MM.1S (cell line): ENCODE measurements around the gene NR1H2.
"Not testable (repeated sequence)": the region's sequence is repeated elsewhere in the genome, so short reads cannot be mapped to it uniquely, and the experiment has no call there.

ENCODE experiments used
- EZH2 ChIP-seq: fragments of 300-600 bp; sonication (generic); optimal IDR thresholded peaks from 2 replicates; pipeline ENCODE3; 2017; ENCODE audit warnings: low read depth, mild to moderate bottlenecking, antibody characterized with exemption, low read length, mixed read lengths
- TF ChIP-seq, protein P1 (sequence below): fragments of 300-600 bp; sonication (generic); IDR thresholded peaks from 2 replicates; pipeline ENCODE4 v1.5.1; 2016; ENCODE audit warnings: antibody characterized with exemption, low read length, mixed read lengths

DNA sequence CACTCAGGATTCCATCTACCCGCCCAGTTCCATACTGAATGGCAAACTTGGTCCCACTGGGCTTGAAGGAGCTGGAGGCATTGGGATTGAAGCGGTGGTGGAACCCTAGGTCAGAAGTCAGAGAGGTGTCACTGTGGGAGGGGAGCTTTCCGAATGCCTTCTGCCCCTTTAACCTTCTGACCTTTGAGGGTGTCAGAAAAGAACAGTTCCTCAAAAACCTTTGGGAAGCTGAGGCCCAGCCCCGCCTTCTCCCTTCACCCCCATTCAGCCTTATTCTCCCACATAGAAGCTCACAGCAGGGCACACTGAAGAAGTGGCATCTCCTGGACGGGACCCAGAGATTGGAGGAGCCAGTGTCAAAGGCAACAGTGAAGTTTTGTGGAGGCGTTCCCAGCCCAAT is 39.2 kb upstream of the NR1H2 start:
- TF ChIP-seq, protein P1, sequence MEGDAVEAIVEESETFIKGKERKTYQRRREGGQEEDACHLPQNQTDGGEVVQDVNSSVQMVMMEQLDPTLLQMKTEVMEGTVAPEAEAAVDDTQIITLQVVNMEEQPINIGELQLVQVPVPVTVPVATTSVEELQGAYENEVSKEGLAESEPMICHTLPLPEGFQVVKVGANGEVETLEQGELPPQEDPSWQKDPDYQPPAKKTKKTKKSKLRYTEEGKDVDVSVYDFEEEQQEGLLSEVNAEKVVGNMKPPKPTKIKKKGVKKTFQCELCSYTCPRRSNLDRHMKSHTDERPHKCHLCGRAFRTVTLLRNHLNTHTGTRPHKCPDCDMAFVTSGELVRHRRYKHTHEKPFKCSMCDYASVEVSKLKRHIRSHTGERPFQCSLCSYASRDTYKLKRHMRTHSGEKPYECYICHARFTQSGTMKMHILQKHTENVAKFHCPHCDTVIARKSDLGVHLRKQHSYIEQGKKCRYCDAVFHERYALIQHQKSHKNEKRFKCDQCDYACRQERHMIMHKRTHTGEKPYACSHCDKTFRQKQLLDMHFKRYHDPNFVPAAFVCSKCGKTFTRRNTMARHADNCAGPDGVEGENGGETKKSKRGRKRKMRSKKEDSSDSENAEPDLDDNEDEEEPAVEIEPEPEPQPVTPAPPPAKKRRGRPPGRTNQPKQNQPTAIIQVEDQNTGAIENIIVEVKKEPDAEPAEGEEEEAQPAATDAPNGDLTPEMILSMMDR, result not testable (repeated sequence)
- TF ChIP-seq EZH2, result not testable (repeated sequence)
